AG09309 (cell line): ENCODE results near the gene BAIAP3.

Source experiments
- DNase-seq: peaks from one replicate; pipeline ENCODE4 v3.0.0-alpha.2; 2010; ENCODE audit warnings: low read depth
- H3K4me3 ChIP-seq: 2 replicates; pipeline ENCODE4 v1.5.1; 2011; ENCODE audit warnings: mild to moderate bottlenecking, low read depth, low read length, moderate library complexity; ENCODE audit not compliant: control insufficient read depth
- TF ChIP-seq, protein P1 (sequence below): IDR thresholded peaks from 2 replicates; pipeline ENCODE4 v1.5.1; 2011; ENCODE audit warnings: mild to moderate bottlenecking, low read depth, low read length, inconsistent platforms; ENCODE audit not compliant: insufficient read depth, control insufficient read depth; ENCODE audit errors: missing control alignments

Gene BAIAP3

DNA sequence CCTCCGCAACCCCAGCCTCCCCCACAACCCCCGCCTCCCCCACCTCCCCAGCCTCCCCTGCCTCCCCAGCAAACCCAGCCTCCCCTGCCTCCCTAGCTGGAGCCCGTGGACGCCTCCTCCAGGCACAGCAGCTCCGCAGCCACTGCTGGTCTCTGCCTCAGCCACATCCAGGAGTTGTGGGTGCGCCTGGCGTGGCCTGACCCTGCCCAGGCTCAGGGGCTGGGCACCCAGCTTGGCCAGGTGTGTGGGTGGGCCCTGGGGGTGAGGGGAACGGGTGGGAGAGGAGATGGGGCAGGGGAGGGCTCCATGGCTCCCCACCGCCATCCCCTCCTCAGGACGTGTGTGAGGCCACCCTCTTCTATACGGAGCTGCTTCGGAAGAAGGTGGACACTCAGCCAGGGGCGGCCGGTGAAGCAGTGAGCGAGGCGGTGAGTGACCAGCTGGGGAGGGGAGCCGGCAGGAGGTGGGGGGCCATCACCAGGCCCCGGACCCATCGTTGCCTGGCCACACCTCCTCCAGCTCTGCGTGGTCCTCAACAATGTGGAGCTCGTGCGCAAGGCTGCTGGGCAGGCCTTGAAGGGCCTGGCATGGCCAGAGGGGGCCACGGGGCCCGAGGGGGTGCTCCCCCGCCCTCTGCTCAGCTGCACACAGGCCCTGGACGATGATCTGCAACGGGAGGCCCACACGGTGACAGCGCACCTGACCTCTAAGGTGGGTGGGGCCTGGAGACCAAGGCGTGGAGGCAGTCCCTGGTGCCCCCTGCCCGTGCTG is 12.4 kb downstream of the BAIAP3 start:
- TF ChIP-seq, protein P1, sequence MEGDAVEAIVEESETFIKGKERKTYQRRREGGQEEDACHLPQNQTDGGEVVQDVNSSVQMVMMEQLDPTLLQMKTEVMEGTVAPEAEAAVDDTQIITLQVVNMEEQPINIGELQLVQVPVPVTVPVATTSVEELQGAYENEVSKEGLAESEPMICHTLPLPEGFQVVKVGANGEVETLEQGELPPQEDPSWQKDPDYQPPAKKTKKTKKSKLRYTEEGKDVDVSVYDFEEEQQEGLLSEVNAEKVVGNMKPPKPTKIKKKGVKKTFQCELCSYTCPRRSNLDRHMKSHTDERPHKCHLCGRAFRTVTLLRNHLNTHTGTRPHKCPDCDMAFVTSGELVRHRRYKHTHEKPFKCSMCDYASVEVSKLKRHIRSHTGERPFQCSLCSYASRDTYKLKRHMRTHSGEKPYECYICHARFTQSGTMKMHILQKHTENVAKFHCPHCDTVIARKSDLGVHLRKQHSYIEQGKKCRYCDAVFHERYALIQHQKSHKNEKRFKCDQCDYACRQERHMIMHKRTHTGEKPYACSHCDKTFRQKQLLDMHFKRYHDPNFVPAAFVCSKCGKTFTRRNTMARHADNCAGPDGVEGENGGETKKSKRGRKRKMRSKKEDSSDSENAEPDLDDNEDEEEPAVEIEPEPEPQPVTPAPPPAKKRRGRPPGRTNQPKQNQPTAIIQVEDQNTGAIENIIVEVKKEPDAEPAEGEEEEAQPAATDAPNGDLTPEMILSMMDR = no peak
- DNase-seq = no peak
- no peak overlapping the region for H3K4me3 ChIP-seq

DNA sequence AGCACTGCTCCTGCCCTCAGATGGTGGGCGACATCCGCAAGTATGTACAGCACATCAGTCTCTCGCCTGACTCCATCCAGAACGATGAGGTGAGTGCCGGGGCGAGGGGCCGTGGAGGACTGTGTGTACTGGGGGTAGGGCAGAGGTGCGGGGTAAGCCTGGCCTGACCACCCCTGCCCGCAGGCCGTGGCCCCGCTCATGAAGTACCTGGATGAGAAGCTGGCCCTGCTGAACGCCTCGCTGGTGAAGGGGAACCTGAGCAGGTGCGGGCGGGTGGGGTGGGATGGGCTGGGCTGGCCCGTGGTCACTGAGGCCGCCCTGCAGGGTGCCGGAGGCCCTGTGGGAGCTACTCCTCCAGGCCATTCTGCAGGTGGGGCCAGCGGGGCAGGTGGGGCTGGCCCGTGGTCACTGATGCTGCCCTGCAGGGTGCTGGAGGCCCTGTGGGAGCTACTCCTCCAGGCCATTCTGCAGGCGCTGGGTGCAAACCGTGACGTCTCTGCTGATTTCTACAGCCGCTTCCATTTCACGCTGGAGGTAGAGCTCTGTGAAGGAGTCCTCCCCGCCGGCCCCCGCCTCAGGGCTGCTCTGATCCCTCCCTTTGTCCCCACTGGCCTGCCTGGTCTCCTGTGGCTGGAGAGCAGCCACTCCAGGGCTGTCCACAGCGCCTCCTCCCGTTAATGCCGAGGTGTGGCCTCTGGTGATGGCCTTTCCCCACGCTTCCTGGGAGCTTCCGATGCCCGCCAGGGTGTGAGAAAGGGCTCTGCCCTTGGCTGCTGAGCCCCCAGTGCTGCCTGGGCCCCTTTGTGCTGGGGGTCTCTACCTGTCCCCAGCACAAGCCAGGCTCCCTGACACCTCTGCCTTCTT is 13.2 kb downstream of the BAIAP3 start:
- TF ChIP-seq, protein P1 = peak; percentile 36
- DNase-seq = no peak
- H3K4me3 ChIP-seq = no peak overlapping the region

DNA sequence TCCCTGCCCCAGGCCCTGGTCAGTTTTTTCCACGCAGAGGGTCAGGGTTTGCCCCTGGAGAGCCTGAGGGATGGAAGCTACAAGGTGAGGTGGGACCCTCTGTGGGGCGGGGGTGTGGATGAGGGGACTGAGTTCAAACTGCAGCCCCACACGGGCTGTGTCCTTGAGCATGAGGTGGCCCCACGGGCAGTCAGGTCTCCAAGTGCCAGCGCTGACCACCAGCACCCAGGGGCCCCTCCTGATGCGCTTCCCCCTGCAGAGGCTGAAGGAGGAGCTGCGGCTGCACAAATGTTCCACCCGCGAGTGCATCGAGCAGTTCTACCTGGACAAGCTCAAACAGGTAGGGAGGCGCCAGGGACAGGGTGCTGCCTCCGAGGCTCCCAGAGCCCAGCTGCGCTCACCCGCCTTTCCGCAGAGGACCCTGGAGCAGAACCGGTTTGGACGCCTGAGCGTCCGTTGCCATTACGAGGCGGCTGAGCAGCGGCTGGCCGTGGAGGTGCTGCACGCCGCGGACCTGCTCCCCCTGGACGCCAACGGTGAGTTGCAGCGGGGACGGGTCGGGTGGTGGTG is 13.9 kb downstream of the BAIAP3 start:
- no peak for DNase-seq
- TF ChIP-seq, protein P1 = no peak
- H3K4me3 ChIP-seq = no peak overlapping the region

DNA sequence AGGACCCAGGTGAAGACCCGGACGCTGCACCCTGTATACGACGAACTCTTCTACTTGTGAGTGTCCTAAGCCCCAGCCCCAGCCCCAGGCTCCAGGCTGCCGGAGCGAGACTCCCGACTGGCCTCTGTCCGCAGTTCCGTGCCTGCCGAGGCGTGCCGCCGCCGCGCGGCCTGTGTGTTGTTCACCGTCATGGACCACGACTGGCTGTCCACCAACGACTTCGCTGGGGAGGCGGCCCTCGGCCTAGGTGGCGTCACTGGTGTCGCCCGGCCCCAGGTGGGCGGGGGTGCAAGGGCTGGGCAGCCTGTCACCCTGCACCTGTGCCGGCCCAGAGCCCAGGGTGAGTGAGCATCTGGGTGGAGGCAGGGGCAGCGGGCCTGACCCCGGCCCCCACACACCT is 14.5 kb downstream of the BAIAP3 start:
- no peak overlapping the region for H3K4me3 ChIP-seq
- DNase-seq = no peak
- TF ChIP-seq, protein P1 = no peak

DNA sequence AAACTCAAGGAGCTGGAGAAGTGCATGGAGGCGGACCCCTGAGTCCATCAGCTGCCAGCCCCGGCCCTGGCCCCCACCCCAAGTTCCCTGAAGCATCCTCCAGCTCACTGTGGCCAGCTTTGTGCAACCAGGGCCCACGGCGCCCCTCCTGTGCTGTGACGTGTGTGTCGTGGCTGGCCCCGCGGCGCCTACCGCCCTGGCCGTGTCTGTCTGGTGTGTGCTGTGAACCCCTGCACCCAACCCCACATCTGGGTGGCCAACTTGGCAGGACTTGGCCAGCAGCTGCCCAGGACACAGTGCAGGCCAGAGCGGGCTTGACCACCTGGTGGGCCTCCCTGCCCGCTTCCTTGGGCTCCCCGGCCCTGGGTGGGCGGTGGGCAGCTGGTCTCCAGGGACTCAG is 15.0 kb downstream of the BAIAP3 start:
- DNase-seq = no peak
- TF ChIP-seq, protein P1 = no peak

GRCh38 chr16:1348926-1349325 is 15.5 kb downstream of the BAIAP3 start:
- TF ChIP-seq, protein P1 = no peak
- no peak overlapping the region for H3K4me3 ChIP-seq
- no peak for DNase-seq

More for the DNA sequence above, 15.0 kb downstream of the BAIAP3 start:
- no peak overlapping the region for H3K4me3 ChIP-seq
